Fibroblast of villous mesenchyme (primary cell): ENCODE measurements around the gene FBXO47. TPM values are rescaled to one million over a fixed set of nuclear protein-coding genes. Genes with fewer than 3 reads are reported as not detected.
A peak's percentile ranks its signal among the peaks of the same experiment; 100 is the strongest.

ENCODE experiments used
- DNase-seq: peaks from one replicate; pipeline ENCODE4 v3.0.0-alpha.2; 2010; ENCODE audit warnings: low read depth
- H3K4me3 ChIP-seq: 2 replicates; pipeline ENCODE4 v1.5.1; 2011; ENCODE audit warnings: low read depth, mild to moderate bottlenecking, low read length
- total RNA-seq: library from RNA; depleted of rRNA; stranded (reverse); fragments of >200 nt; gene quantifications from 2 replicates; pipeline ENCODE4 v1.2.3, GENCODE V29; 2012
- TF ChIP-seq, protein P1 (sequence below): IDR thresholded peaks from 2 replicates; pipeline ENCODE4 v1.5.1; 2012; ENCODE audit warnings: low read depth, mild to moderate bottlenecking, low read length; ENCODE audit not compliant: insufficient read depth

FBXO47 gene
- total RNA-seq, 1 donor = not detected

DNA sequence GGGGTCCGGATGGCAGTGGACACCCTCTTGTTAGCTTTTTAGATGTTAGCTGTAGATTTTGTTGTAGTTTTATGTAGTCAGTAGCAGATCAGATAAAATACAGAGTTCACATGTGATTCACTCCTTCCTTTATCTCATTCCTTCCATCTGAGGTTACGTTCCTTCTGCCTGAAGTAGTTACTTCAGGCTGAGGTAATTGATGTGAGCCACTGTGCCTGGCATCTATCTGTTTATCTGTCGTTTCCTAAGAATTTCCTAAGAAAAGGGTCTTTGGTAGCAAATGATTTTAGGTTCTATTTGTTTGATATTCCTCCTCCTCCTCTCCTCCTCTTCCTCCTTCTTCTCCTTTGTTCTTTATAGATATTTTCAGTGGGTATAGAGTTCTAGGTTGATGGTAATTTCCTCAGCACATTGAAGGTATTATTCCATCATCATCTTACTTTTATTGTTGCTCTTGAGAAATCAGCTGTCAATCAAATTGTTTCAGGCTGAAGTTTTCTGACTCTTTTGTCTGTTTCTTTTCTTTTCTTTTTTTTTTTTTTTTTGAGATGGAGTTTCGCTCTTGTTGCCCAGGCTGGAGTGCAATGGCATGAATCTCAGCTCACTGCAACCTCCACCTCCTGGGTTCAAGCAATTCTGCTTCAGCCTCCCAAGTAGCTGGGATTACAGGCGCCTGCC lies 29.6 kb upstream of the FBXO47 start:
- TF ChIP-seq, protein P1, sequence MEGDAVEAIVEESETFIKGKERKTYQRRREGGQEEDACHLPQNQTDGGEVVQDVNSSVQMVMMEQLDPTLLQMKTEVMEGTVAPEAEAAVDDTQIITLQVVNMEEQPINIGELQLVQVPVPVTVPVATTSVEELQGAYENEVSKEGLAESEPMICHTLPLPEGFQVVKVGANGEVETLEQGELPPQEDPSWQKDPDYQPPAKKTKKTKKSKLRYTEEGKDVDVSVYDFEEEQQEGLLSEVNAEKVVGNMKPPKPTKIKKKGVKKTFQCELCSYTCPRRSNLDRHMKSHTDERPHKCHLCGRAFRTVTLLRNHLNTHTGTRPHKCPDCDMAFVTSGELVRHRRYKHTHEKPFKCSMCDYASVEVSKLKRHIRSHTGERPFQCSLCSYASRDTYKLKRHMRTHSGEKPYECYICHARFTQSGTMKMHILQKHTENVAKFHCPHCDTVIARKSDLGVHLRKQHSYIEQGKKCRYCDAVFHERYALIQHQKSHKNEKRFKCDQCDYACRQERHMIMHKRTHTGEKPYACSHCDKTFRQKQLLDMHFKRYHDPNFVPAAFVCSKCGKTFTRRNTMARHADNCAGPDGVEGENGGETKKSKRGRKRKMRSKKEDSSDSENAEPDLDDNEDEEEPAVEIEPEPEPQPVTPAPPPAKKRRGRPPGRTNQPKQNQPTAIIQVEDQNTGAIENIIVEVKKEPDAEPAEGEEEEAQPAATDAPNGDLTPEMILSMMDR = no peak
- peak; percentile 21 for DNase-seq

DNA sequence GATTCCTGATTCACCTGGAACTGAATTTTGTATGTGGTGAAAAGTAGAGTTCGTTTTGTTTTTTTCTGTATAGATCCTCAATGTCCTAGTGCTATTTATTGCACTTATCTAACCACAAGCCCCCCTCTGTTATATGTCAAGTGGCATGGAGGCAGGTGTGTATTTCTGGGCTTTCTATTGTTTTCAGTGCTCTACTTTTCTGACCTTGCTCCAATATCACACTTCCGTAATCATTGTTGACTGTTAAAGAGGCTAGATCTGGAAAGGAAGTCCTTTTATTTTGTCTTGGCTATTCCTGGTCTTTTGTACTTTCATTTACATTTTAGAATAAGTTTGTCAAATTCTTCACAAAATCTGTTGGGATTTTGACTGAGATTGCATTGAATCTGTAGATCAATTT lies 26.8 kb upstream of the FBXO47 start:
- H3K4me3 ChIP-seq = no peak overlapping the region
- DNase-seq = no peak
- TF ChIP-seq, protein P1 = no peak

More for the DNA sequence above, 29.6 kb upstream of the FBXO47 start:
- H3K4me3 ChIP-seq = no peak overlapping the region

DNA sequence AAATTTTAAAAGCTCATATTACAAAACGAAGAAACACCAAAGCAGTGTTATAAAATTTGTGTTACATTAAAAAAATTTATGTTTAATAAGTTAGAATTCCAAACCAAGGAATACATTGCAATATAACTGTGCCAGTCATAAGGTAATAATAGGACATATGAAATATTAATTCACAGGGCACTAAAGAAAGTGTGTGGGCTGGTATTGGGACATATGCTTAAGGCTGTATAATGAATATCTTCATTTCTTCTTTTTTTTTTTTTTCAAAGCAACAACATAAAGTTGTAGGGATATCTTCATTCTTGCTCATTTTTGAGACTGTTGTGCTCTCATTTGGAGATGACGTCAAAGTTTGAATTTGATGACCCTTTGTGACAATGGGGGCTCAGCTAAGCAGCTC lies 17.5 kb upstream of the FBXO47 start:
- DNase-seq = no peak
- no peak overlapping the region for H3K4me3 ChIP-seq
- TF ChIP-seq, protein P1 = no peak

DNA sequence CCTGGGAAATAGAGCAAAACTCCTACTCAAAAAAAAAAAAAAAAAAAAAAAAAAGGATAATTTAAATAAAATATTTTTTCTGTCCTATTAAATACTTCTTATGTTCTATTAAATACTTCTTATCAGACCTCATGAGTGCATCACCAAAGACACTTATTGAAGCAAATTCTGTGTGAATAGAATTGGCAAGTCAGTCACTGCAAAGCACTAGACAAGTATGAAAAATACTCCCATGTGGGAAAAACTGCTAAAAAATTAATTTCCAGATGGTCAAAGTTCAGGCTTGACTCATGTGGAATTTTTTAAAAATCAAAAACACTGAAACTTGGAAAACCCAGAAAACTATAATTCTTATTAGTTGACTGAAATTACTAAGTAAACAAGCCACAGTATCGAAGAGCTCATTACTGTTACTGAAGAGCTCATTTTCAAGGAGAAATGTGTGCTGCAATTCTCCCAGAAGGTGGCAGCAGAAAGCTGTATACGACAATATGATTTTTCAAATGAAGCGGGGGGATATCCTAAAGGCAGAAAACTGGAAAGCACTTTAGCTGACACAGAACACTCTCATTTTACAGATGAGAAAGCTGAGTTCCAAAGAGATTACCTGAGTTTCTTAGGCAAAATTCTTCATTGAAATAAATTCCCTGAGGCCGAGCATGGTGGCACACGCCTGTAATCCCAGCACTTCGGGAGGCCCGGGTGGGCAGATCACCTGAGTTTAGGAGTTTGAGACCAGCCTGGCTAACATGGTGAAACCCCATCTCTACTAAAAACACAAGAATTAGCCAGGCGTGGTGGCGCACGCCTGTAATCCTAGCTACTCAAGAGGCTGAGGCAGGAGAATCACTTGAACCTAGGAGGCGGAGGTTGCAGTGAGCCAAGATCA lies 15.9 kb upstream of the FBXO47 start:
- TF ChIP-seq, protein P1 = peak; percentile 76
- DNase-seq = peak; percentile 82
- no peak overlapping the region for H3K4me3 ChIP-seq

DNA sequence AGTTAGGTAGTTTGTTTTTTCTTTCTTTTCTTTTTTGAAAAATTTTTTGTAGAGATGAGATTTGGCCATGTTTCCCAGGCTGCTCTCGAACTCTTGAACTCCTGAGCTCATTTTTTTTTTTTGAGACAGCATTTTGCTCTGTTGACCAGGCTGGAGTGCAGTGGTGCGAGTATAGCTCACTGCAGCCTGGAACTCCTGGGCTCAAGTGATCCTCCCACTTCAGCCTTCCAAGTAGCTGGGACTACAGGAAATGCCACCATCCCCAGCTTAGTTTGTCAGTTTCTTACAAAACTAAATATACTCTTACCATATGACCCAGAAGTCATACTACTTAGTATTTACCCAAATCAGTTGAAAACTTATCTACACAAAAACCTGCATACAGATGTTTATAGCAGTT lies 14.4 kb upstream of the FBXO47 start:
- H3K4me3 ChIP-seq = no peak overlapping the region
- DNase-seq = peak; percentile 21
- TF ChIP-seq, protein P1 = no peak

DNA sequence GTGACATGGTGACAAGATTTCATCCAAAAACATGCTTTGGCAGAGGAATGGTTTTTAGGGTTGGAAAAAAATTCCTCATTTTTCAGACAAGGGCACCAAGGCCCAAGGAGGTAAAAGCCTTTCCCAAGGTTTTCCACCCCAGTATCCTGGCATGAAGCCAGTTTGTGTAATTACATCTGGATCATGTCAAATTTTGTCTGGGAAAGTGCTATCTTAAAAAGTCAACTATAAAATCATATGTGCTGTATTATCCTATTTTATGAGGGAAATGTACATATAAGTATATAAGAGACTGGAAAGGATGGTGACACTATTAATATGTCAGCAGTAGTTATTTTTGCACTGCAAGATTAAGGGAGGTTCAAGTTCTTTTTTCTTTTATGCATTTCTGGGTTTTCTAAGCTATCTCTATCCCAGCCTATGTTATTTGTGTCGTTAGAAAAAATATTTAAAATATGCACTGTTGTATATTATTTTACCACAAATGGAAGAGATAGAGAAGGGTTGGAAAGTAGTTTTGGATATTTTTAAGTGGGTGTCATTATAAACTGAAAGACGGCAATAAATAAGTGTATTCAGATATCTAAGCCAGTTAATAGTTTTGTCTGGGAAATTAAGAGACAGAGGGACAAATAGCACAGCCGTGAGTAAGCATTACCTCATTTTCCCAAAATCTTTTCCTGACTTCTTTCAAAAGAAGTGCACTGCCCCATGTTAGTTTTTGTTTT lies 13.5 kb upstream of the FBXO47 start:
- H3K4me3 ChIP-seq = no peak overlapping the region
- TF ChIP-seq, protein P1 = no peak
- peak; percentile 92 for DNase-seq
